Activated naive CD4-positive, alpha-beta T cell treated with anti-CD3 and anti-CD28 coated beads for 36 hours (primary cell): ENCODE data around the gene GJB6. TPM values are rescaled to one million over a fixed set of nuclear protein-coding genes. Genes with fewer than 3 reads are reported as not detected.

Experiments used
- CTCF ChIA-PET: fragments of 350-600 bp; sonication (Branson Sonifier 250); formaldehyde crosslinking; loops from one replicate; lab custom pipeline; 2021; ENCODE audit warnings: antibody characterized with exemption; lab: Charles Lee
- DNase-seq: peaks from one replicate; pipeline ENCODE4 v3.0.0-alpha.2; 2020
- H3K27ac Mint-ChIP-seq: one replicate; pipeline ENCODE4 v1.8.0; 2021; ENCODE audit warnings: mild to moderate bottlenecking, mixed read lengths
- H3K27me3 Mint-ChIP-seq: one replicate; pipeline ENCODE4 v1.8.0; 2021; ENCODE audit warnings: low read depth, mixed read lengths
- H3K36me3 Mint-ChIP-seq: one replicate; pipeline ENCODE4 v1.8.0; 2021; ENCODE audit warnings: low read depth, mixed read lengths
- H3K4me1 Mint-ChIP-seq: one replicate; pipeline ENCODE4 v1.8.0; 2021; ENCODE audit warnings: low read depth, mixed read lengths
- H3K4me3 Mint-ChIP-seq: one replicate; pipeline ENCODE4 v1.8.0; 2021; ENCODE audit warnings: mild to moderate bottlenecking, moderate library complexity, mixed read lengths
- H3K9me3 Mint-ChIP-seq: one replicate; pipeline ENCODE4 v1.8.0; 2021; ENCODE audit warnings: mixed read lengths
- intact Hi-C: fragments of 100-400 bp; cut with micrococcal nuclease; formaldehyde crosslinking; loops from one replicate; pipeline ENCODE4 v1.15.1; 2023
- total RNA-seq, 2 experiments: library from RNA; stranded (reverse); gene quantifications; one replicate each; pipeline ENCODE4 v1.2.3, GENCODE V29; 2021

The GJB6 gene
- total RNA-seq, 2 experiments from 2014 or later, result 0.30 to 0.50 TPM

- CTCF ChIA-PET, result interaction anchor here (1.7 kb wide), 1 partner anchor 20 kb away, joined by 9 read pairs; no protein-coding TSS in a partner anchor
- no peak overlapping the region for H3K4me3 Mint-ChIP-seq
- intact Hi-C loops, result no loop called here
- no peak overlapping the region for H3K27ac Mint-ChIP-seq
- H3K36me3 Mint-ChIP-seq, result no peaks in the 10 kb centered on the region
- H3K4me1 Mint-ChIP-seq, result peaks cover 21% of the 10 kb centered on the region
- peaks cover 68% of the 10 kb centered on the region for H3K27me3 Mint-ChIP-seq
- no peak for DNase-seq
- H3K9me3 Mint-ChIP-seq, result no peaks in the 10 kb centered on the region
These were observed 54.9 kb downstream of the GJB6 start for GRCh38 chr13:20177049-20177831.

GRCh38 chr13:20175907-20176652, 56.0 kb downstream of the GJB6 start:
- peaks cover 21% of the 10 kb centered on the region for H3K4me1 Mint-ChIP-seq
- intact Hi-C loops, result loop anchor here (1.0 kb wide), 1 partner anchor 17 kb away; no protein-coding TSS in a partner anchor
- H3K4me3 Mint-ChIP-seq, result no peak overlapping the region
- H3K36me3 Mint-ChIP-seq, result no peaks in the 10 kb centered on the region
- no peak for DNase-seq
- CTCF ChIA-PET, result interaction anchor here (1.7 kb wide), 1 partner anchor 21 kb away, joined by 9 read pairs; no protein-coding TSS in a partner anchor
- no peak overlapping the region for H3K27ac Mint-ChIP-seq
- peaks cover 68% of the 10 kb centered on the region for H3K27me3 Mint-ChIP-seq
- H3K9me3 Mint-ChIP-seq, result no peaks in the 10 kb centered on the region

GRCh38 chr13:20175406-20175794, 56.7 kb downstream of the GJB6 start:
- Mint-ChIP-seq H3K27me3 (peaks cover 68% of the 10 kb centered on the region), H3K9me3 (no peaks in the 10 kb centered on the region), H3K27ac (no peak overlapping the region), H3K4me3 (no peak overlapping the region), H3K4me1 (peaks cover 21% of the 10 kb centered on the region), H3K36me3 (no peaks in the 10 kb centered on the region)
- intact Hi-C loops, result loop anchor here (1.0 kb wide), 1 partner anchor 18 kb away; no protein-coding TSS in a partner anchor
- DNase-seq, result no peak
- CTCF ChIA-PET, result interaction anchor here (1.7 kb wide), 1 partner anchor 22 kb away, joined by 9 read pairs; no protein-coding TSS in a partner anchor

- intact Hi-C loops, result loop anchor here (1.0 kb wide), 1 partner anchor 18 kb away; no protein-coding TSS in a partner anchor
- Mint-ChIP-seq H3K4me3 (no peak overlapping the region), H3K27ac (no peak overlapping the region), H3K4me1 (peaks cover 21% of the 10 kb centered on the region), H3K36me3 (no peaks in the 10 kb centered on the region), H3K27me3 (peaks cover 69% of the 10 kb centered on the region), H3K9me3 (no peaks in the 10 kb centered on the region)
- DNase-seq, result peak; percentile 89
- CTCF ChIA-PET, result interaction anchor here (1.7 kb wide), 1 partner anchor 22 kb away, joined by 9 read pairs; no protein-coding TSS in a partner anchor
These were observed 57.3 kb downstream of the GJB6 start for GRCh38 chr13:20174656-20175405.

- Mint-ChIP-seq H3K4me3 (no peak overlapping the region), H3K36me3 (no peaks in the 10 kb centered on the region), H3K4me1 (peaks cover 21% of the 10 kb centered on the region), H3K27me3 (peaks cover 66% of the 10 kb centered on the region), H3K9me3 (no peaks in the 10 kb centered on the region), H3K27ac (no peak overlapping the region)
- no peak for DNase-seq
- CTCF ChIA-PET, result interaction anchor here (0.9 to 1.1 kb wide), 2 partner anchors 9 to 24 kb away, joined by 3 to 4 read pairs; no protein-coding TSS in a partner anchor
- intact Hi-C loops, result no loop called here
These were observed 58.9 kb downstream of the GJB6 start for GRCh38 chr13:20173116-20173746.

Other genes starting within 250 kb of the GJB6 start
- under 1 TPM; 0.05 to 0.10 TPM for gene GJA3, start 71.3 kb downstream of the GJB6 start, total RNA-seq
- gene GJB2, start 39.4 kb downstream of the GJB6 start, total RNA-seq, result under 1 TPM; 0.72 to 0.89 TPM